Uterus (tissue), 2 donors: ENCODE results near the gene SYNPO2L.
"Not testable (repeated sequence)": the region's sequence is repeated elsewhere in the genome, so short reads cannot be mapped to it uniquely, and the experiment has no call there.

Experiments
- CTCF ChIP-seq, 4 experiments: fragments of 200-600 bp in 2 of 4; fragments of 450-650 bp in 2 of 4; sonication (generic) in 2 of 4; IDR thresholded peaks; one replicate each; pipeline ENCODE4 v1.5.1; 2016 to 2019; ENCODE audit warnings: antibody characterized with exemption in 4 of 4, mild to moderate bottlenecking in 2 of 4, moderate library complexity in 1 of 4
- POLR2A ChIP-seq, 2 donors: fragments of 450-650 bp; IDR thresholded peaks; one replicate each; pipeline ENCODE4 v1.6.1; 2016; ENCODE audit warnings: antibody characterized with exemption in 2 of 2, mild to moderate bottlenecking in 1 of 2, moderate library complexity in 1 of 2

- TF ChIP-seq CTCF, POLR2A (IDR thresholded peaks at IDR 0.05): not testable (repeated sequence)
Observed at GRCh38 chr10:73662705-73663104, 6.9 kb upstream of the SYNPO2L start.
